Esophagus muscularis mucosa (tissue), 4 donors: ENCODE results near the gene RPRD2. TPM values are rescaled to one million over a fixed set of nuclear protein-coding genes. Genes with fewer than 3 reads are reported as not detected.

Experiments
- DNase-seq: peaks from one replicate; pipeline ENCODE4 v3.0.0-alpha.2; 2017; ENCODE audit errors: extremely low spot score
- H3K27ac ChIP-seq, 4 donors: fragments of 200-600 bp; sonication (generic); replicated peaks in 1 of 4; 1 replicate in 3 of 4; 2 replicates in 1 of 4; pipeline ENCODE4 v1.5.1; 2016 to 2019; ENCODE audit warnings: mild to moderate bottlenecking in 1 of 4
- H3K27me3 ChIP-seq, 4 donors: fragments of 200-600 bp; sonication (generic); one replicate each; pipeline versions ENCODE4 v1.5.1 to v1.6.0; 2016 to 2019
- H3K36me3 ChIP-seq, 4 donors: fragments of 200-600 bp; sonication (generic); one replicate each; pipeline ENCODE4 v1.5.1; 2016 to 2019
- H3K4me1 ChIP-seq, 4 donors: fragments of 200-600 bp; sonication (generic); one replicate each; pipeline ENCODE4 v1.5.1; 2016 to 2019
- H3K4me3 ChIP-seq, 4 donors: fragments of 200-600 bp; sonication (generic); 1 replicate in 2 of 4; 2 replicates in 2 of 4; pipeline ENCODE4 v1.5.1; 2016 to 2019; ENCODE audit warnings: mild to moderate bottlenecking in 4 of 4, moderate library complexity in 1 of 4
- H3K9me3 ChIP-seq, 4 donors: fragments of 200-600 bp; sonication (generic); 1 replicate in 3 of 4; 2 replicates in 1 of 4; pipeline ENCODE4 v1.5.1; 2016 to 2019
- EP300 ChIP-seq: sonication (generic); formaldehyde crosslinking; IDR thresholded peaks from one replicate; pipeline ENCODE4 v1.6.1; 2017; ENCODE audit warnings: antibody characterized with exemption
- POLR2A ChIP-seq: fragments of 450-650 bp; IDR thresholded peaks from one replicate; pipeline ENCODE4 v1.6.1; 2017; ENCODE audit warnings: antibody characterized with exemption, moderate library complexity, mild to moderate bottlenecking, low read depth
- POLR2AphosphoS5 ChIP-seq, 2 donors: sonication (generic); formaldehyde crosslinking; IDR thresholded peaks; one replicate each; pipeline ENCODE4 v1.6.1; 2017; ENCODE audit warnings: antibody characterized with exemption in 2 of 2
- WGBS: methylation state at CpG from one replicate; pipeline ENCODE4 v1.1.5; 2018; 5-methylcytosine and 5-hydroxymethylcytosine counted together
- intact Hi-C: fragments of 100-400 bp; cut with DNase I; formaldehyde crosslinking; loops from one replicate; pipeline ENCODE4 v1.15.1; 2023
- total RNA-seq, 4 donors: library from RNA; depleted of rRNA; stranded (reverse); fragments of >200 nt; gene quantifications; one replicate each; pipeline versions ENCODE4 v1.1.0 to v1.2.1, GENCODE V29; 2016
- TF ChIP-seq, protein P1 (sequence below), 3 experiments: fragments of 200-600 bp in 2 of 3; fragments of 450-650 bp in 1 of 3; sonication (generic) in 2 of 3; IDR thresholded peaks; one replicate each; pipeline ENCODE4 v1.5.1; 2017 to 2019; ENCODE audit warnings: antibody characterized with exemption in 3 of 3, mild to moderate bottlenecking in 2 of 3, moderate library complexity in 1 of 3

Gene RPRD2
- total RNA-seq, 4 donors from 2014 or later: 20.0 to 27.9 (median 24.8) TPM

DNA sequence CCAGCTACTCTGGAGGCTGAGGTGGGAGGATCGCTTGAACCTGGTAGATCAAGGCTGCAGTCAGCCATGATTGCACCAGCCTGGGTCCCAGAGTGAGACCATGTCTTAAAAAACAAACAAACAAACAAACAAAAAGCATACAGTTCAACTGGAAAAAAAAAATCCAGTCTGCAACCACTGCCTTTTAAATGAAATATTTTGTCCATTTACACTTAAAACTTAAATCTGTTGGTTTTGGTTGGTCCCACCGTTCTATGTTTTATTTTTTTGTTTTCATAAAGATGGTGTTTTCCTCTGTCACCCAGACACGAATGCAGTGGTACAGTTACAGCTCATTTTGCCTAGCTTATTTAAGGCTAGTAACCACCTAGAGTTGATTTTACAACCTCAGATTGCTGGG lies 161.4 kb downstream of the RPRD2 start:
- TF ChIP-seq POLR2A (no peak), POLR2AphosphoS5 (IDR thresholded peaks at IDR 0.05) (no peak), EP300 (no peak)
- TF ChIP-seq, protein P1, sequence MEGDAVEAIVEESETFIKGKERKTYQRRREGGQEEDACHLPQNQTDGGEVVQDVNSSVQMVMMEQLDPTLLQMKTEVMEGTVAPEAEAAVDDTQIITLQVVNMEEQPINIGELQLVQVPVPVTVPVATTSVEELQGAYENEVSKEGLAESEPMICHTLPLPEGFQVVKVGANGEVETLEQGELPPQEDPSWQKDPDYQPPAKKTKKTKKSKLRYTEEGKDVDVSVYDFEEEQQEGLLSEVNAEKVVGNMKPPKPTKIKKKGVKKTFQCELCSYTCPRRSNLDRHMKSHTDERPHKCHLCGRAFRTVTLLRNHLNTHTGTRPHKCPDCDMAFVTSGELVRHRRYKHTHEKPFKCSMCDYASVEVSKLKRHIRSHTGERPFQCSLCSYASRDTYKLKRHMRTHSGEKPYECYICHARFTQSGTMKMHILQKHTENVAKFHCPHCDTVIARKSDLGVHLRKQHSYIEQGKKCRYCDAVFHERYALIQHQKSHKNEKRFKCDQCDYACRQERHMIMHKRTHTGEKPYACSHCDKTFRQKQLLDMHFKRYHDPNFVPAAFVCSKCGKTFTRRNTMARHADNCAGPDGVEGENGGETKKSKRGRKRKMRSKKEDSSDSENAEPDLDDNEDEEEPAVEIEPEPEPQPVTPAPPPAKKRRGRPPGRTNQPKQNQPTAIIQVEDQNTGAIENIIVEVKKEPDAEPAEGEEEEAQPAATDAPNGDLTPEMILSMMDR (IDR thresholded peaks at IDR 0.05): no peak
- intact Hi-C loops: no loop called here
- DNase-seq: no peak
- 86% methylated on average over 3 of the region's 3 CpGs for WGBS
- Histone ChIP-seq H3K27ac (no peak overlapping the region), H3K4me3 (no peak overlapping the region), H3K9me3 (no peaks in the 10 kb centered on the region), H3K36me3 (no peaks in the 10 kb centered on the region), H3K27me3 (no peaks in the 10 kb centered on the region), H3K4me1 (peaks cover 3 to 18% (median 15%) of the 10 kb centered on the region in 4 donors)

Other genes starting within 250 kb of the RPRD2 start
- 100 to 1,000 TPM; 294 to 426 (median 337) TPM for gene PLEKHO1, start 214.2 kb upstream of the RPRD2 start, total RNA-seq
- 10 to 100 TPM; 15.6 to 20.3 (median 18.6) TPM for gene ANP32E, start 128.0 kb upstream of the RPRD2 start, total RNA-seq
- 1 to 10 TPM in 1 of 4 donors, under 1 TPM in 2, not detected in 1; 0.33 to 1.0 (median 0.42) TPM for gene CA14, start 106.4 kb upstream of the RPRD2 start, total RNA-seq
- 10 to 100 TPM; 36.1 to 63.5 (median 49.7) TPM for gene APH1A, start 95.1 kb upstream of the RPRD2 start, total RNA-seq
- 10 to 100 TPM; 15.2 to 36.1 (median 18.0) TPM for gene C1orf54, start 91.4 kb upstream of the RPRD2 start, total RNA-seq
- 10 to 100 TPM; 13.7 to 26.0 (median 14.2) TPM for gene CIART, start 81.6 kb upstream of the RPRD2 start, total RNA-seq
- gene MRPS21, start 70.3 kb upstream of the RPRD2 start, total RNA-seq: 10 to 100 TPM; 44.2 to 59.0 (median 48.1) TPM
- gene PRPF3, start 42.6 kb upstream of the RPRD2 start, total RNA-seq: 10 to 100 TPM; 26.6 to 39.5 (median 27.3) TPM
- 10 to 100 TPM in 3 of 4 donors, 1 to 10 TPM in 1; 5.8 to 19.4 (median 12.8) TPM for gene TARS2, start 123.3 kb downstream of the RPRD2 start, total RNA-seq
- gene ECM1, start 144.0 kb downstream of the RPRD2 start, total RNA-seq: 10 to 100 TPM; 17.4 to 32.9 (median 18.6) TPM
- not detected for gene FALEC, start 151.6 kb downstream of the RPRD2 start, total RNA-seq
- 10 to 100 TPM; 33.6 to 86.1 (median 48.2) TPM for gene ADAMTSL4, start 185.3 kb downstream of the RPRD2 start, total RNA-seq
- gene MCL1, start 215.5 kb downstream of the RPRD2 start, total RNA-seq: 100 to 1,000 TPM; 192 to 460 (median 255) TPM